ENCODE measurements around the gene BGN.
A peak's percentile ranks its signal among the peaks of the same experiment; 100 is the strongest.

BGN gene

GRCh38 chrX:153463556-153463955, 31.2 kb upstream of the BGN start:
- peaks cover 3% of the 10 kb centered on the region for H3K36me3 ChIP-seq (ENCODE audit: insufficient read depth, low read length)
- no peak overlapping the region for H3K9ac ChIP-seq (ENCODE audit: low read depth, low read length)
- H3K4me3 ChIP-seq (ENCODE audit: low read length): no peak overlapping the region
- H3K9me3 ChIP-seq (replicated peaks; ENCODE audit: low read length): no peaks in the 10 kb centered on the region
- H3K4me2 ChIP-seq (ENCODE audit: low read length): no peak overlapping the region
- peaks cover 15% of the 10 kb centered on the region for H3K4me1 ChIP-seq (ENCODE audit: control insufficient read depth, insufficient read depth, low read length)
- no peaks in the 10 kb centered on the region for H3K27me3 ChIP-seq (ENCODE audit: control insufficient read depth, insufficient read depth, low read length)

- H3K27me3 ChIP-seq (ENCODE audit: control insufficient read depth, insufficient read depth, low read length): no peaks in the 10 kb centered on the region
- H3K9me3 ChIP-seq (replicated peaks; ENCODE audit: low read length): no peaks in the 10 kb centered on the region
- H3K36me3 ChIP-seq (ENCODE audit: insufficient read depth, low read length): peaks cover 3% of the 10 kb centered on the region
- no peak overlapping the region for H3K4me3 ChIP-seq (ENCODE audit: low read length)
- peaks cover 16% of the 10 kb centered on the region for H3K4me1 ChIP-seq (ENCODE audit: control insufficient read depth, insufficient read depth, low read length)
- H3K9ac ChIP-seq (ENCODE audit: low read depth, low read length): no peak overlapping the region
- H3K4me2 ChIP-seq (ENCODE audit: low read length): no peak overlapping the region
Measured at GRCh38 chrX:153464116-153464515, 30.7 kb upstream of the BGN start.

GRCh38 chrX:153465691-153466380, 28.9 kb upstream of the BGN start:
- no peaks in the 10 kb centered on the region for H3K9me3 ChIP-seq (replicated peaks; ENCODE audit: low read length)
- no peak overlapping the region for H3K4me2 ChIP-seq (ENCODE audit: low read length)
- peaks cover 3% of the 10 kb centered on the region for H3K36me3 ChIP-seq (ENCODE audit: insufficient read depth, low read length)
- no peak overlapping the region for H3K4me3 ChIP-seq (ENCODE audit: low read length)
- H3K4me1 ChIP-seq (ENCODE audit: control insufficient read depth, insufficient read depth, low read length): peaks cover 11% of the 10 kb centered on the region
- no peak overlapping the region for H3K9ac ChIP-seq (ENCODE audit: low read depth, low read length)
- no peaks in the 10 kb centered on the region for H3K27me3 ChIP-seq (ENCODE audit: control insufficient read depth, insufficient read depth, low read length)

- peaks cover 11% of the 10 kb centered on the region for H3K4me1 ChIP-seq (ENCODE audit: control insufficient read depth, insufficient read depth, low read length)
- no peaks in the 10 kb centered on the region for H3K9me3 ChIP-seq (replicated peaks; ENCODE audit: low read length)
- peak overlapping the region; percentile 27 for H3K4me2 ChIP-seq (ENCODE audit: low read length)
- H3K4me3 ChIP-seq (ENCODE audit: low read length): no peak overlapping the region
- no peak overlapping the region for H3K9ac ChIP-seq (ENCODE audit: low read depth, low read length)
- no peaks in the 10 kb centered on the region for H3K27me3 ChIP-seq (ENCODE audit: control insufficient read depth, insufficient read depth, low read length)
- peaks cover 3% of the 10 kb centered on the region for H3K36me3 ChIP-seq (ENCODE audit: insufficient read depth, low read length)
Measured at GRCh38 chrX:153468008-153468580, 26.7 kb upstream of the BGN start.

GRCh38 chrX:153469811-153470410, 24.9 kb upstream of the BGN start:
- H3K9ac ChIP-seq (ENCODE audit: low read depth, low read length): peak overlapping the region; percentile 62
- no peaks in the 10 kb centered on the region for H3K36me3 ChIP-seq (ENCODE audit: insufficient read depth, low read length)
- no peaks in the 10 kb centered on the region for H3K27me3 ChIP-seq (ENCODE audit: control insufficient read depth, insufficient read depth, low read length)
- H3K4me2 ChIP-seq (ENCODE audit: low read length): peak overlapping the region; percentile 94
- H3K4me1 ChIP-seq (ENCODE audit: control insufficient read depth, insufficient read depth, low read length): peaks cover 12% of the 10 kb centered on the region
- H3K4me3 ChIP-seq (ENCODE audit: low read length): peak overlapping the region; percentile 74
- H3K9me3 ChIP-seq (replicated peaks; ENCODE audit: low read length): no peaks in the 10 kb centered on the region

DNA sequence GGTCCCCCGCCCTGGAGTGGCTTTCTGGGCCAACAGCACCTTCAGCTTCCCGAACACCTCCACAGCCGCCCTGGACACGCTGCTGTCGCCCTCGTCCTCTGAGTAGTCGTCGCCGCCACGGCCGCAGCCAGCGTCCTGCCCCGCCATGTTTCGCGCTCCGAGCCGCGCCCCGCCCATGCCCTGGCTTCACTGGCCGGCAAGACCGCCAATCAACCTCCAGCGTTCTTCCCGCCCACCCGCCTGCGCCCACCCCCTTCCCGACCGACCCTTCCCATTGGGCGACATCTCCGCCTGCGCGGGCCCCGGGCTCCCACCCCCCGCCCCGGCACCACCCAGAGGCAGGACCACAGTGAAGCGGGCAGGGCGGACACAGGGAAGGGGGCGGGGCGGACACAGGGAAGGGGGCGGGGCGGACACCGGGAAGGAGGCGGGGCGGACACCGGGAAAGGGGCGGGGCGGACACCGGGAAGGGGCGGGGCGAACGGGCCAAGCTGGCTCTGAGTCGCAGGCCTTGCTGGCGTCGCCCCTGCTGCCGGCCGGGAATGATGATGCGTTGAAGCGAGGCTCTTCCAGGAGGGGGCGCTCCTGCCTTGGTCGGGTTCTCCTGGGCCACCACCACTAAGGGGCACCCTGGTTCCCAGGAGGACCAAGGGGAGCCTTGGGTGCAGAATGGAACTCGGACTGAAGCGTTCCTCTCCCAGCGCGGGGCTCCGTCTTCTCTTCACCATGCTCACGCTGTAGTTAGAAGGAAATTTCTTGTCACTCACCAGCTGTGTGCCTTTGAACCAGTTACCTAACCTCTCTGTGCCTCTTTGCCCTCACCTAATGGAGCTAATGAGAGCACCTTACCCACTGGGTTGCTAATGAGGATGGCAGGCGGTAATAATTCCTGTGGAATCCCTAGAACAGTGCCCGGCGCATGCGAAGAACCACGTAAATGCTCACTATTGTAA, 24.1 kb upstream of the BGN start, which contains the start of gene HAUS7:
Gene HAUS7 (minus strand): TSS at position 166 of the 953 bp plus-strand sequence. CDS start 19 bp downstream, at position 147.
- Histone ChIP-seq H3K36me3 (ENCODE audit: insufficient read depth, low read length) (no peaks in the 10 kb centered on the region), H3K4me3 (ENCODE audit: low read length) (peak within 1 kb of the TSS; percentile 74), H3K4me2 (ENCODE audit: low read length) (peak within 1 kb of the TSS; percentile 94), H3K4me1 (ENCODE audit: control insufficient read depth, insufficient read depth, low read length) (peaks cover 18% of the 10 kb centered on the region), H3K9me3 (replicated peaks; ENCODE audit: low read length) (no peaks in the 10 kb centered on the region), H3K9ac (ENCODE audit: low read depth, low read length) (peak within 1 kb of the TSS; percentile 62), H3K27me3 (ENCODE audit: control insufficient read depth, insufficient read depth, low read length) (no peaks in the 10 kb centered on the region)

GRCh38 chrX:153471663-153472280, 23.0 kb upstream of the BGN start:
- Histone ChIP-seq H3K27me3 (ENCODE audit: control insufficient read depth, insufficient read depth, low read length) (no peaks in the 10 kb centered on the region), H3K4me1 (ENCODE audit: control insufficient read depth, insufficient read depth, low read length) (peaks cover 23% of the 10 kb centered on the region), H3K4me3 (ENCODE audit: low read length) (no peak overlapping the region), H3K9me3 (replicated peaks; ENCODE audit: low read length) (no peaks in the 10 kb centered on the region), H3K4me2 (ENCODE audit: low read length) (no peak overlapping the region), H3K9ac (ENCODE audit: low read depth, low read length) (no peak overlapping the region), H3K36me3 (ENCODE audit: insufficient read depth, low read length) (no peaks in the 10 kb centered on the region)

DNA sequence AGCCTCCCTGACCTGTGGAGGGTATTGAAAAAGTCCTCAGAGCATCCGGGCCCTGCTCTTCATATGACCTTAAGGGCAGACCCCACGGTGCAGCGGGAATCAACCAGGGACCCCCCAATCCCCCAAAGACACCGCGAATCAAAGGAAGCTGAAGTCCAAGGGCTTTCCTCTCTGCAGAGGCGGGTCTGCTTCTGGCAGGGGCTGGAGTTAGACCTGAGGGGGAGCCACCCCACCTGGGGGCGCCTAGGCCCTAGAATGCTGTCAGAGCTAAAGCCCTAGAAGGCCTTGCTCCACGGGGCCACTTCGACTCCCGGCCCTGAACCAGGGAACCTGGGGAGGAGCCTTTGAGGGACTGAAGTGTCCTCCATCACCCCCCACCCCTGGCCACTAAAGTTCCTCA, 21.7 kb upstream of the BGN start:
- no peaks in the 10 kb centered on the region for H3K9me3 ChIP-seq (replicated peaks; ENCODE audit: low read length)
- no peaks in the 10 kb centered on the region for H3K36me3 ChIP-seq (ENCODE audit: insufficient read depth, low read length)
- H3K4me2 ChIP-seq (ENCODE audit: low read length): no peak overlapping the region
- H3K4me3 ChIP-seq (ENCODE audit: low read length): no peak overlapping the region
- H3K9ac ChIP-seq (ENCODE audit: low read depth, low read length): no peak overlapping the region
- H3K27me3 ChIP-seq (ENCODE audit: control insufficient read depth, insufficient read depth, low read length): no peaks in the 10 kb centered on the region
- H3K4me1 ChIP-seq (ENCODE audit: control insufficient read depth, insufficient read depth, low read length): peaks cover 30% of the 10 kb centered on the region

GRCh38 chrX:153474266-153474665, 20.5 kb upstream of the BGN start:
- Histone ChIP-seq H3K4me2 (ENCODE audit: low read length) (no peak overlapping the region), H3K9ac (ENCODE audit: low read depth, low read length) (no peak overlapping the region), H3K4me1 (ENCODE audit: control insufficient read depth, insufficient read depth, low read length) (peaks cover 24% of the 10 kb centered on the region), H3K36me3 (ENCODE audit: insufficient read depth, low read length) (no peaks in the 10 kb centered on the region), H3K4me3 (ENCODE audit: low read length) (no peak overlapping the region), H3K27me3 (ENCODE audit: control insufficient read depth, insufficient read depth, low read length) (no peaks in the 10 kb centered on the region), H3K9me3 (replicated peaks; ENCODE audit: low read length) (no peaks in the 10 kb centered on the region)

DNA sequence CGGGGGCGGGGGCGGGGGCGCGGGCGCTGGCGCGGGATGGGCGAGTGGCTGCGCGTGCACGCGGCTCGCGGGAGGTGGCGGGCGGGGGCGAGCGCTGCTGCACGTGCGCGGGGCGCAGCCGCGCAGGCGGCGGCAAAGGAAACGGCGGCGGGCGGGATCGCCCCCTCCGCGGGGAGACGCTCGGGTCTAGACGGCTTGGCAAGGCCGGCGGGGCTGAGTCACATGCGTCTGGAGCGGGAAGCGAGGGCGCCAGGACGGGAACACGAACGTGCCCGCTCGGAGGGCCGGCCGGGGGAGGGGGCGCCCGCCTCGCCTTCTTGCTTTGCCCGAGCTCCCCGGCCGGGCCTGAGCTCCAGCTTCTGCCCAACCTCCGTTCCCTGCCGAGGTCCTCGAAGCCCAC, 20.1 kb upstream of the BGN start:
- H3K27me3 ChIP-seq (ENCODE audit: control insufficient read depth, insufficient read depth, low read length): no peaks in the 10 kb centered on the region
- no peak overlapping the region for H3K9ac ChIP-seq (ENCODE audit: low read depth, low read length)
- peak overlapping the region; percentile 39 for H3K4me3 ChIP-seq (ENCODE audit: low read length)
- H3K4me1 ChIP-seq (ENCODE audit: control insufficient read depth, insufficient read depth, low read length): peaks cover 20% of the 10 kb centered on the region
- no peaks in the 10 kb centered on the region for H3K9me3 ChIP-seq (replicated peaks; ENCODE audit: low read length)
- H3K4me2 ChIP-seq (ENCODE audit: low read length): peak overlapping the region; percentile 49
- no peaks in the 10 kb centered on the region for H3K36me3 ChIP-seq (ENCODE audit: insufficient read depth, low read length)

DNA sequence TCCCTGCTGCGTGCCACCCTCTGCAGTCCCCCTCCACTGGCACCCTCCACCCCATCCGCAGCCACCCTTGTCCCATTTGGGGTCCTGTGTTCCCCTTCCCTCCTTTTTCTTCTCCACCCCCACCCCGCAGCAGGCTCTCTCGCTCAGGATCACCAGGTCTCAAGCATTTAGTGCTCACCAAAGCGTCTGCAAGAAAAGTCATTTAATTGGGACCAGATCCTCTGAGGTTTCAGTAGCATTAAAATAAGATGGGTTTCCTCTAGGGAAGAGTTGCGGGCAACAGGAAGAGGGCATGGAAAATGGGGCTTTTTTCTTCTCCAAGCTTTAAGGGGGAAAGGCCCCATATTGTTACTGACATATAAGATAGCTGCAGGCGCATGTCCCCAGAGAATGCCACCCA, 19.5 kb upstream of the BGN start:
- Histone ChIP-seq H3K4me3 (ENCODE audit: low read length) (no peak overlapping the region), H3K4me2 (ENCODE audit: low read length) (no peak overlapping the region), H3K9ac (ENCODE audit: low read depth, low read length) (no peak overlapping the region), H3K36me3 (ENCODE audit: insufficient read depth, low read length) (no peaks in the 10 kb centered on the region), H3K9me3 (replicated peaks; ENCODE audit: low read length) (no peaks in the 10 kb centered on the region), H3K4me1 (ENCODE audit: control insufficient read depth, insufficient read depth, low read length) (peaks cover 20% of the 10 kb centered on the region), H3K27me3 (ENCODE audit: control insufficient read depth, insufficient read depth, low read length) (no peaks in the 10 kb centered on the region)
